C4-2B (cell line): ENCODE data around the gene MTFMT.

Experiments used
- H3K27ac ChIP-seq: fragments of 450-650 bp; 2 replicates; pipeline ENCODE4 v1.5.1; 2017
- CTCF ChIP-seq: fragments of 450-650 bp; conservative IDR thresholded peaks from 2 replicates; pipeline ENCODE4 v1.5.1; 2017; ENCODE audit warnings: mild to moderate bottlenecking
- ZFX ChIP-seq: fragments of 450-650 bp; IDR thresholded peaks from 2 replicates; pipeline ENCODE4 v1.6.1; 2017

Gene MTFMT

DNA sequence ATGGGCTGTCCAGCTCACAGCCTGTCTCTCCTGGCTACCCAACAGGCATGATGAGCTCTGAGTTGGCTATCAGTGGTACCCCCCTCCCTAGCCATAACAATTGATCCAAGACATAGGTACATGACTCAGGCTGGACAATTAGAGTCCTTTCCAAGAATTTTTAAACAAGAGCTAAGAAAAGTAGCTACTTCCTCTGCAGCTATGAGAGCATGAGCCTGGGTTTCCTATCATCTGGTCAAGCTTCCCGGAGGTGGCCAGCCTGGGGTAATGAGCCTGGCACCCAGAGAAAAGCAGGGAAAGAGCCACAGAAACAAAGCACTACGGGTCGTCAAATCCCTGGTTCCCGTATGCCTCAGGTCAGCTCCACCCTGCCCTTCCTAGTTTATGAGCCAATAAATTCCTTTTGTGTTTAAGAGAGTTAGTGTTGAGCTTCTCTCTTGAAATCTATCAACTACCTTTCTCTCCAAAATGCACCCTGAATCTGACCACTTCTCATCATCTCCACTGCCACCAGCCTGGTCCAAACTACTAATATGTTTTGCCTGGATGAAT lies 13.4 kb upstream of the MTFMT start:
- no peak overlapping the region for H3K27ac ChIP-seq
- TF ChIP-seq ZFX (no peak), CTCF (no peak)

GRCh38 chr15:65041787-65042186 lies 12.3 kb upstream of the MTFMT start:
- TF ChIP-seq CTCF (no peak), ZFX (no peak)
- no peak overlapping the region for H3K27ac ChIP-seq

DNA sequence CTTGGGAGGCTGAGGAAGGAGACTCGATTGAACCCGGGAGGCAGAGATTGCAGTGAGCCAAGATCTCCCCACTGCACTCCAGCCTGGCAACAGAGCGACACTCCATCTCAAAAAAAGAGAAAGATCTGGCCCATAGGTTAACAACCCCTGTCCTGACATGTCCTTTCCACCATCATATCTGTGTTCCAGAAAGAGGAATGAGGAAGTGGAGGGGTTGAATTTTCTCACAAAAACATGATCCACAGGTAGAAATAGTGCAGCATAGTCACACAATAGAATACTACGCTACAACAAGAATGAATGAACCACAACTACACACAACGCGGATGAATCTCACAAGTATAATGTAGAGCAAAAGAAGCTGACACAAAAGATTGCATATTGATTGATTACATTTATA lies 11.0 kb upstream of the MTFMT start:
- H3K27ac ChIP-seq, result no peak overlapping the region
- TF ChIP-seq CTCF (no peak), ZFX (no peak)

DNA sequence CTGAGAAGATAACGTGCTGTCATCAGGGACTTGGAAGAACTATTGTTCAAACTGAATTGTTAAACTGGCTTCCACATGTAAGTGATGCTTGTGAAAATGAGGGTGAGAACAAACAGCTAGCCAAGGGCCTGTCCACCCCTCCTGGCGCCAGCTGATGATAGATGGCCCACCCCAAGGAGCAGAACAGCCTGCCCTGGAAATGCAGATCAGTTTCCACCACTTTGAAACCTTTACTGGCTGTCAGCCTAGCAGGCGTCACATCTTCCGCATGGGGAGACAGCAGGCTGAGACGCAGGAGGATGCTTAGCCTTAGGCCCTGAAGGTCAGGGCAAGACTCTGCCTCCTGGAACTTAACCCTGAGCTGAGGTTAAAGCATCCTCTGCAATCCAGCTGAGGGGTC lies 9.4 kb upstream of the MTFMT start:
- H3K27ac ChIP-seq, result no peak overlapping the region

GRCh38 chr15:65038428-65038827 lies 9.0 kb upstream of the MTFMT start:
- TF ChIP-seq ZFX (no peak), CTCF (no peak)

More for the DNA sequence above, 9.4 kb upstream of the MTFMT start:
- TF ChIP-seq CTCF (no peak), ZFX (no peak)

GRCh38 chr15:65037309-65037708 lies 7.9 kb upstream of the MTFMT start:
- no peak overlapping the region for H3K27ac ChIP-seq
- no peak for TF ChIP-seq CTCF
- TF ChIP-seq ZFX, result no peak

More at GRCh38 chr15:65038428-65038827, 9.0 kb upstream of the MTFMT start:
- no peak overlapping the region for H3K27ac ChIP-seq

DNA sequence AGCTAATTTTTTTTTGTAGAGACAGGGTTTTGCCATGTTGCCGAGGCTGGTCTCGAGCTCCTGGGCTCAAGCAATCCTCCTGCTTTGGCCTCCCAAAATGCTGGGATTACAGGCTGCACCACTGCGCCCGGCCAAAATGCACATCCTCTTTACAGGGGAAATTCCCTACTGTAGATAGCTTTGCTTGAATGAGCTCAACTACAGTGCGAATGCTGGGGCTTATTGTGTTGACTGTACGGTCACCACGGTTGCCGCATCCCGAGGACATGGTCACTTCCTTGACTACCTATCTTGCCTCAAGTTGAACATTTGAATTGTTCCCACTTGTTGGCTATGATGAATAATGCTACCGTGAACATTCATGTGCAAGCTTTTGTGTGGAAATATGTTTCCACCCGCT lies 5.3 kb upstream of the MTFMT start:
- no peak for TF ChIP-seq ZFX
- TF ChIP-seq CTCF, result no peak

More for the DNA sequence above, 5.3 kb upstream of the MTFMT start:
- no peak overlapping the region for H3K27ac ChIP-seq
